ENCODE measurements around the gene ATP13A1.

Gene ATP13A1

DNA sequence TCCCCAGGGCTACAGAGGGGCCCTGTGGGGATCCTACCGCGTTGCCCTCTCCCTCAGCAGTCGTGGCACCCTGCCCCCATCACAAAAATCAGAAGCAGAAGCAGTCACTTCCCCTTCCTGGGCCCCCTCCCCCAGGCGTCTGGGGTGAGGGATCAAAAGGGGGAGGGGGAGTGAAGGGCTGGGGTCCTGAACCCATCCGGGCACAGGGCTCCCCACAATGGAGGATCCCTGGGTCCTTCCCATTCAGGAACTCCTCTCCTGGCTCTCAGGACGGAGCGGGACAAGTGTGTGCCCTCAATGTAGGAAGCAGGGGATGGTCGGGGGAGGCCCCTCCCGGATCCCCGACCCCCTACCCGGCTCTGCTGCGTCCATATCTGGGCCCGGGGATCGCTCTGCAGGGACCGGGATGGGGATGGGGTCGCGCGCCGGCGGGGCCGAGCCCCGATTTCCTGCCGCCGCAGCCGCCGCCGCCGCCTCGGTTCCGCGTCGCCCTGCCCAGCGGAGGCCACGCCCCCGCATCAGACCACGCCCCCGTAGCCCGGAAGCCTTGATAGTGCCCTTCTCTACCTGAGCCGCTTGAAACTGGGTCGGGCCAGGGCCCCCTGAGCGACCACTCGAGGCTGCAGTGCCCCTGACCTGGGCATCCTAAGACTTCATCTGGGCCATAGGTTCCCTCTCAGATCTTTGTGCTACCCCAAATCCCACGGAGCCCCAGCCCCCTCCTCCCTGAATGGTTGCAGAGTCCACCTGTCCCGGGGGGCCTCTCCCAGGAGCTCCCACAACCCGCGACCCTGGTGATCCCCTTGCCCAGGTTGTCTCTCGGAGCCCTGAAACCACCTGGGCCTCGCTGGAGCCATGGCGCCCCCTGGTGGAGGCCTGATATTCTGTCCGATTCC, 20.1 kb downstream of the ATP13A1 start, which contains the start of gene GMIP:
Gene GMIP, minus strand, starts transcription at position 500 of the 896 bp plus-strand sequence. Its CDS starts 128 bp downstream, at position 372.
- TF ChIP-seq GLIS3 (CRISPR knock-in tag; IDR thresholded peaks at IDR 0.05) (no peak), CSDC2 (CRISPR knock-in tag; IDR thresholded peaks at IDR 0.05) (no peak), ARNTL (CRISPR knock-in tag; IDR thresholded peaks at IDR 0.05; ENCODE audit: borderline replicate concordance, low read depth) (no peak), SNAI2 (CRISPR knock-in tag; IDR thresholded peaks at IDR 0.05) (no peak), CREB5 (CRISPR knock-in tag; IDR thresholded peaks at IDR 0.05; ENCODE audit: low read depth) (no peak)
- TF ChIP-seq, protein P1, sequence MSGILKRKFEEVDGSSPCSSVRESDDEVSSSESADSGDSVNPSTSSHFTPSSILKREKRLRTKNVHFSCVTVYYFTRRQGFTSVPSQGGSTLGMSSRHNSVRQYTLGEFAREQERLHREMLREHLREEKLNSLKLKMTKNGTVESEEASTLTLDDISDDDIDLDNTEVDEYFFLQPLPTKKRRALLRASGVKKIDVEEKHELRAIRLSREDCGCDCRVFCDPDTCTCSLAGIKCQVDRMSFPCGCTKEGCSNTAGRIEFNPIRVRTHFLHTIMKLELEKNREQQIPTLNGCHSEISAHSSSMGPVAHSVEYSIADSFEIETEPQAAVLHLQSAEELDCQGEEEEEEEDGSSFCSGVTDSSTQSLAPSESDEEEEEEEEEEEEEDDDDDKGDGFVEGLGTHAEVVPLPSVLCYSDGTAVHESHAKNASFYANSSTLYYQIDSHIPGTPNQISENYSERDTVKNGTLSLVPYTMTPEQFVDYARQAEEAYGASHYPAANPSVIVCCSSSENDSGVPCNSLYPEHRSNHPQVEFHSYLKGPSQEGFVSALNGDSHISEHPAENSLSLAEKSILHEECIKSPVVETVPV (CRISPR knock-in tag; IDR thresholded peaks at IDR 0.05): 0 out of 2 replicates have a peak, but pooled peaks have one; percentile 33
- ATAC-seq: peak; percentile 84

DNA sequence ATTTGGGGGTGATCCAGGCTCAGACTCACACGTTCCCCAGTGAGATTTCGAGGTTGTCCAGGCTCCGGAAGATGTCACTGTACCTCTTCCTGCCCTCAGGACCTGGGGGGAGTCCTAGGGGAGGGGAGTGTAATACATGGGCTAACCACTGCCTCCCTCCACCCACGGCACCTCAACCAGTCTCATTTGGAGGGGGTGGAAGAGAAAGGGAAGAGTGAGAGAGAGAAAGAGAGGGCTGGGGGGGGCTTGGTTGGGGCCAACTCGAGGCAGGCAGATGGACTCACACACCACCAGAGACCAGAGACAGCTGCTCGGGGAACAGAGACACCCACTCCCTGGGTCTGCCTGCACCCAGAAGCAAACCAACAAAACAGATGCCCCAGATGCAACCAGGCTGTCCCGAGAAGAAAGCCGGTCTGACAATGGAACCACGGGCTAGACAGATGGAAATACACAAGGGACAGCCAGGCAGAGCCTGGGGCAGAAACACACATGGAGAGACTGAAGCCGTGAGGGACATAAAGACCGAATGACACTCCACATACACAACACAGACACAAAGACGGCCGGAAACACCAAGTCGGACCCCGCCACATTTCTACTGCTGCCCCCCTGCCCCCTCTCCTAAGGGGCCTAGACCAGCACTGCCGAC, 20.8 kb downstream of the ATP13A1 start:
- no peak for TF ChIP-seq SNAI2 (CRISPR knock-in tag; IDR thresholded peaks at IDR 0.05)
- TF ChIP-seq CREB5 (CRISPR knock-in tag; IDR thresholded peaks at IDR 0.05; ENCODE audit: low read depth): no peak
- TF ChIP-seq ZNF70 (CRISPR knock-in tag; IDR thresholded peaks at IDR 0.05): no peak
- TF ChIP-seq POU6F1 (CRISPR knock-in tag; IDR thresholded peaks at IDR 0.05; ENCODE audit: borderline replicate concordance, low read depth): no peak
- TF ChIP-seq ZFP30 (CRISPR knock-in tag; IDR thresholded peaks at IDR 0.05): no peak
- no peak for TF ChIP-seq ZC3H10 (CRISPR knock-in tag; IDR thresholded peaks at IDR 0.05)
- no peak for TF ChIP-seq TCF4 (CRISPR knock-in tag; IDR thresholded peaks at IDR 0.05; ENCODE audit: borderline replicate concordance)
- no peak for TF ChIP-seq PATZ1 (CRISPR knock-in tag; IDR thresholded peaks at IDR 0.05; ENCODE audit: borderline replicate concordance)
- TF ChIP-seq ESRRG (CRISPR knock-in tag; IDR thresholded peaks at IDR 0.05): no peak
- no peak for TF ChIP-seq GLIS3 (CRISPR knock-in tag; IDR thresholded peaks at IDR 0.05)
- no peak for TF ChIP-seq TSHZ2 (CRISPR knock-in tag; IDR thresholded peaks at IDR 0.05)
- TF ChIP-seq BACH2 (CRISPR knock-in tag; IDR thresholded peaks at IDR 0.05; ENCODE audit: borderline replicate concordance): no peak
- no peak for TF ChIP-seq TOX (CRISPR knock-in tag; IDR thresholded peaks at IDR 0.05; ENCODE audit: borderline replicate concordance)
- TF ChIP-seq ZNF565 (CRISPR knock-in tag; conservative IDR thresholded peaks at IDR 0.05; ENCODE audit: low read depth): no peak
- TF ChIP-seq, protein P1 (CRISPR knock-in tag; IDR thresholded peaks at IDR 0.05): no peak
- TF ChIP-seq ZFP3 (CRISPR knock-in tag; IDR thresholded peaks at IDR 0.05): no peak
- TF ChIP-seq CSDC2 (CRISPR knock-in tag; IDR thresholded peaks at IDR 0.05): no peak
- TF ChIP-seq PPARA (CRISPR knock-in tag; IDR thresholded peaks at IDR 0.05; ENCODE audit: borderline replicate concordance): no peak
- no peak for TF ChIP-seq ISL1 (CRISPR knock-in tag; IDR thresholded peaks at IDR 0.05)
- TF ChIP-seq OSR1 (CRISPR knock-in tag; IDR thresholded peaks at IDR 0.05): no peak
- peak; percentile 45 for ATAC-seq
